Neural crest cell (in vitro differentiated cells): ENCODE results near the gene SPATS1. TPM values are rescaled to one million over a fixed set of nuclear protein-coding genes. Genes with fewer than 3 reads are reported as not detected.
A peak's percentile ranks its signal among the peaks of the same experiment; 100 is the strongest.

Source experiments
- DNase-seq: peaks from one replicate; pipeline ENCODE4 v3.0.0; 2021; ENCODE audit warnings: low read depth, mixed read lengths, low spot score
- H3K27ac Mint-ChIP-seq: one replicate; pipeline ENCODE4 v1.8.0; 2021; ENCODE audit warnings: mild to moderate bottlenecking, mixed read lengths; ENCODE audit not compliant: unreplicated experiment
- H3K27me3 Mint-ChIP-seq: 2 replicates; pipeline ENCODE4 v1.8.0; 2021; ENCODE audit warnings: low read depth, mild to moderate bottlenecking, mixed read lengths
- H3K36me3 Mint-ChIP-seq: 2 replicates; pipeline ENCODE4 v1.8.0; 2021; ENCODE audit warnings: low read depth, mild to moderate bottlenecking, mixed read lengths
- H3K4me1 Mint-ChIP-seq: 2 replicates; pipeline ENCODE4 v1.8.0; 2021; ENCODE audit warnings: mixed read lengths
- H3K4me3 Mint-ChIP-seq: one replicate; pipeline ENCODE4 v1.8.0; 2021; ENCODE audit warnings: mild to moderate bottlenecking, mixed read lengths
- H3K9me3 Mint-ChIP-seq: 2 replicates; pipeline ENCODE4 v1.8.0; 2021; ENCODE audit warnings: mixed read lengths
- CTCF ChIP-seq: fragments of 200-600 bp; sonication (generic); conservative IDR thresholded peaks from 2 replicates; pipeline ENCODE4 v1.5.0; 2021; ENCODE audit warnings: antibody characterized with exemption, mild to moderate bottlenecking
- total RNA-seq: library from RNA; stranded (reverse); gene quantifications from 2 replicates; pipeline ENCODE4 v1.2.1, GENCODE V29; 2021

SPATS1 gene
- total RNA-seq, 1 donor from 2014 or later, result not detected

GRCh38 chr6:44307217-44307616 is 35.2 kb upstream of the SPATS1 start:
- Mint-ChIP-seq H3K27ac (no peak overlapping the region), H3K9me3 (no peaks in the 10 kb centered on the region), H3K4me1 (peaks cover 8% of the 10 kb centered on the region), H3K27me3 (no peaks in the 10 kb centered on the region), H3K4me3 (no peak overlapping the region), H3K36me3 (peaks cover 16% of the 10 kb centered on the region)
- no peak for TF ChIP-seq CTCF
- no peak for DNase-seq

- Mint-ChIP-seq H3K4me1 (peaks cover 15% of the 10 kb centered on the region), H3K4me3 (peak overlapping the region; percentile 59), H3K27ac (no peak overlapping the region), H3K9me3 (no peaks in the 10 kb centered on the region), H3K27me3 (no peaks in the 10 kb centered on the region), H3K36me3 (peaks cover 16% of the 10 kb centered on the region)
- no peak for DNase-seq
- TF ChIP-seq CTCF, result no peak
These were observed 33.4 kb upstream of the SPATS1 start for GRCh38 chr6:44309092-44309491.

- TF ChIP-seq CTCF, result no peak
- Mint-ChIP-seq H3K36me3 (peaks cover 16% of the 10 kb centered on the region), H3K4me1 (peaks cover 15% of the 10 kb centered on the region), H3K27ac (peak overlapping the region; percentile 1), H3K27me3 (no peaks in the 10 kb centered on the region), H3K4me3 (peak overlapping the region; percentile 60), H3K9me3 (no peaks in the 10 kb centered on the region)
- DNase-seq, result no peak
These were observed 32.8 kb upstream of the SPATS1 start for GRCh38 chr6:44309631-44310030.

GRCh38 chr6:44310241-44310640 is 32.2 kb upstream of the SPATS1 start:
- no peak overlapping the region for H3K27ac Mint-ChIP-seq
- peak overlapping the region; percentile 60 for H3K4me3 Mint-ChIP-seq
- H3K9me3 Mint-ChIP-seq, result no peaks in the 10 kb centered on the region
- peaks cover 15% of the 10 kb centered on the region for H3K4me1 Mint-ChIP-seq
- DNase-seq, result no peak
- no peak for TF ChIP-seq CTCF
- H3K27me3 Mint-ChIP-seq, result no peaks in the 10 kb centered on the region
- peaks cover 16% of the 10 kb centered on the region for H3K36me3 Mint-ChIP-seq

GRCh38 chr6:44311304-44311703 is 31.1 kb upstream of the SPATS1 start:
- H3K9me3 Mint-ChIP-seq, result no peaks in the 10 kb centered on the region
- peak overlapping the region; percentile 99 for H3K4me3 Mint-ChIP-seq
- peaks cover 12% of the 10 kb centered on the region for H3K36me3 Mint-ChIP-seq
- no peak for TF ChIP-seq CTCF
- H3K27me3 Mint-ChIP-seq, result peaks cover 10% of the 10 kb centered on the region
- peaks cover 15% of the 10 kb centered on the region for H3K4me1 Mint-ChIP-seq
- DNase-seq, result no peak
- H3K27ac Mint-ChIP-seq, result peak overlapping the region; percentile 4

GRCh38 chr6:44311767-44312166 is 30.7 kb upstream of the SPATS1 start:
- Mint-ChIP-seq H3K9me3 (no peaks in the 10 kb centered on the region), H3K27me3 (peaks cover 10% of the 10 kb centered on the region), H3K27ac (peak overlapping the region; percentile 4), H3K4me3 (peak overlapping the region; percentile 99), H3K36me3 (peaks cover 12% of the 10 kb centered on the region), H3K4me1 (peaks cover 15% of the 10 kb centered on the region)
- TF ChIP-seq CTCF, result no peak
- DNase-seq, result no peak
